ENCODE results near the gene ATP11A. TPM values are rescaled to one million over a fixed set of nuclear protein-coding genes. Genes with fewer than 3 reads are reported as not detected.
"Not testable (repeated sequence)": the region's sequence is repeated elsewhere in the genome, so short reads cannot be mapped to it uniquely, and the experiment has no call there.

The ATP11A gene
- total and polyA plus RNA-seq, 7 donors: 0.69 to 22.9 (median 9.6) TPM

- no peak overlapping the region for H3K4me3 ChIP-seq
- H3K27ac ChIP-seq: no peak overlapping the region
- DNase-seq: no peak
- H3K9me3 ChIP-seq: no peaks in the 10 kb centered on the region
- H3K27me3 ChIP-seq: no peaks in the 10 kb centered on the region
- TF ChIP-seq POLR2AphosphoS5 (IDR thresholded peaks at IDR 0.05) (no peak), EP300 (IDR thresholded peaks at IDR 0.05) (no peak), CTCF (IDR thresholded peaks at IDR 0.05) (no peak), POLR2A (IDR thresholded peaks at IDR 0.05) (no peak)
- intact Hi-C loops (cut with DNase I): no loop called here
- H3K4me1 ChIP-seq: peaks cover 0 to 11% (median 5%) of the 10 kb centered on the region in 4 donors
- no peaks in the 10 kb centered on the region for H3K36me3 ChIP-seq
- WGBS, 2 donors: 89 to 91% methylated on average over 20 of the region's 20 CpGs
Measured at GRCh38 chr13:112679932-112680677, 9.7 kb upstream of the ATP11A start.

- no peak overlapping the region for H3K4me3 ChIP-seq
- 93 to 94% methylated on average over 17 of the region's 17 CpGs for WGBS, 2 donors
- no peaks in the 10 kb centered on the region for H3K27me3 ChIP-seq
- H3K4me1 ChIP-seq: peaks cover 0 to 4% (median 0%) of the 10 kb centered on the region in 4 donors
- TF ChIP-seq EP300 (IDR thresholded peaks at IDR 0.05) (no peak), CTCF (IDR thresholded peaks at IDR 0.05) (no peak), POLR2A (IDR thresholded peaks at IDR 0.05) (no peak), POLR2AphosphoS5 (IDR thresholded peaks at IDR 0.05) (no peak)
- no peaks in the 10 kb centered on the region for H3K9me3 ChIP-seq
- no peaks in the 10 kb centered on the region for H3K36me3 ChIP-seq
- intact Hi-C loops (cut with DNase I): no loop called here
- DNase-seq: no peak
- H3K27ac ChIP-seq: no peak overlapping the region
Measured at GRCh38 chr13:112680741-112681360, 9.0 kb upstream of the ATP11A start.

DNA sequence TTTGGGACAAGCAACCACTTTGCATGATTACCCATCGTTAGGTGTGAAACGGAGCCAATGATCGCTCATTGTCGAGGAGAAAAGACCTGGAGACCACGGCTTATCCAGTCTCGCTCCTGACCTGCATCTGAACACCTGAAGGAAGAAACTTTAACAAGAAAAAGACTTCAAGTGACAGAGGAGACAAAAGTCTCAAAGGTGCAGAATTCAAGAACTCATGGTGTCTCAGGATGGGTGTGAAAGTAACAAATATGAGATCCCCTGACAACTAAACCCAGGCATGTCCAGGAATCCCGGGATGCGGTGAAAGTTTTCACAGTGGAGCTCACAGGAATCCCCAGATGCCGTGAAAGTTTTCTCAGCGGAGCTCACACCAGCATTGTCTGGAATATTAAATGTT lies 6.3 kb upstream of the ATP11A start:
- H3K4me1 ChIP-seq: no peaks in the 10 kb centered on the region
- no peak overlapping the region for H3K27ac ChIP-seq
- 94 to 95% methylated on average over 10 of the region's 10 CpGs for WGBS, 2 donors
- H3K9me3 ChIP-seq: no peaks in the 10 kb centered on the region
- H3K4me3 ChIP-seq: no peak overlapping the region
- TF ChIP-seq POLR2A (IDR thresholded peaks at IDR 0.05) (no peak), POLR2AphosphoS5 (IDR thresholded peaks at IDR 0.05) (no peak), CTCF (IDR thresholded peaks at IDR 0.05) (no peak), EP300 (IDR thresholded peaks at IDR 0.05) (no peak)
- H3K27me3 ChIP-seq: no peaks in the 10 kb centered on the region
- intact Hi-C loops (cut with DNase I): no loop called here
- no peaks in the 10 kb centered on the region for H3K36me3 ChIP-seq
- DNase-seq: no peak

DNA sequence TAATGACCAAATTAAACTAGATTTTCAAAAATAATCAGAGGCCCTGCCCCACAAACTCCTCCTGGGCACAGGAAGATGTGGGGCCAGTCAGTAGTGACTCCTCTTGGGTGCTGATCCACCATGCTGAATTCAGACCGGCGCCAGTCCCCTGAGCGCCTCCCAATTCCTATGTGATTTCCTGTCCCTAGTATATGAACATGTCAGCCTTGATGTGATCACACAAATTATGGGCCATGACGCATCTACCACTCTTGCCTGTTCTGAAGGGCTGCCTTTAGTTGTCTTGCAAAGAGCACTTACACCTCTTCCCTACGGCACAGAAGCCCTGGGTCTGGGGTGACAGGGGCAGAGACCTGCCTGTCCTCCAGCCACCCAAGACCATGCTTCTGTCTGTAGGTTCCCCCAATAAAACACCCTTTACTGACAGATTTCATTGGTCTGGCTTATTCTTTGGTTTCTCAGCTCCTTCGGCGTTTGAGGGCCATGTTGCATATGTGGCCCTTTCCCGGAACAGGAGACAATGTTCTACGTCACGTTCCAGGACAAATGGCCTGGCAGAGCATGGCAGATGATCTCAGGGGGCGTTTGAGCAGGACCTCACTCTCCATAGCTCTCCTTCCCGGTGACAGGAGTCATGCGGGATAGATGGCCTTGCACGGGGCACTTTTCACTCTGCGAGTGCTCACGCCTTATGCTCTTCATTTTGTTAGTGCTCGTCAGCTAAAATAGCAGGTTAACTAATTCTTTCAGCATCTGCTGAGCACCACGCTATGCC lies 5.6 kb upstream of the ATP11A start:
- TF ChIP-seq POLR2AphosphoS5 (IDR thresholded peaks at IDR 0.05): no peak
- no peak for TF ChIP-seq POLR2A (IDR thresholded peaks at IDR 0.05)
- TF ChIP-seq EP300 (IDR thresholded peaks at IDR 0.05): no peak
- no peak for TF ChIP-seq CTCF (IDR thresholded peaks at IDR 0.05)
- Histone ChIP-seq H3K27me3 (no peaks in the 10 kb centered on the region), H3K4me1 (peaks cover 0 to 6% (median 3%) of the 10 kb centered on the region in 4 donors)

DNA sequence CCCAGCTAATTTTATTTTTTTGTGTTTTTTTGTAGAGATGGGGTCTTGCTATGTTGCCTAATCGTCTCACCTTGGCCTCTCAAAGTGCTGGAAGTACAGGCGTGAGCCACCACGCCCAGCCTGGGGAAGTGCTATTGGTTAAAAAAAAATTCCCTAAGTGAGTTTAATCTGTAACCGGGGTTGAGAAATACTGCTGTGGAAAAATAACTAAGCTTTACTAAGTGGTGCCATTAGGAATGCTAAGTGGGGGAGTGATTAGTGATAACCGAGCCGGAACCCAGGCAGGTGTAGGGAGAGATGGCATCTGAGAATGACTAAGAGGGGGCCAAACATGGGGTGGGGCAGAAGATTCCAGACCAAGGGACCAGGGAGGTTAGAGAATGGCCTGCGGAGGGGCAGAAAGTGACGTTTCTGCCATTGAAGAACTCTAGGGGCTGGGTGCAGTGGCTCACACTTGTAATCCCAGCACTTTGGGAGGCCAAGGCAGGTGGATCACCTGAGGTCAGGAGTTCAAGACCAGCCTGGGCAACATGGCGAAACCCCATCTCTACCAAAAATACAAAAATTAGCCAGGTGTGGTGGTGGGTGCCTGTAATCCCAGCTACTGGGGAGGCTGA lies 4.5 kb upstream of the ATP11A start:
- not testable (repeated sequence) for H3K27ac ChIP-seq, H3K27me3 ChIP-seq, H3K9me3 ChIP-seq, H3K4me1 ChIP-seq, H3K36me3 ChIP-seq, DNase-seq, H3K4me3 ChIP-seq
- WGBS, 2 donors: 71 to 87% methylated on average over 9 of the region's 9 CpGs
- intact Hi-C loops (cut with DNase I): loop anchor here (5.0 kb wide), 1 partner anchor 98 kb away; the partner anchor contains the start of gene TUBGCP3

More for the DNA sequence above, 5.6 kb upstream of the ATP11A start:
- intact Hi-C loops (cut with DNase I): no loop called here
- H3K36me3 ChIP-seq: no peaks in the 10 kb centered on the region
- DNase-seq: no peak
- no peaks in the 10 kb centered on the region for H3K9me3 ChIP-seq
- 96% methylated on average over 18 of the region's 18 CpGs for WGBS, 2 donors
- no peak overlapping the region for H3K4me3 ChIP-seq
- H3K27ac ChIP-seq: no peak overlapping the region

Data from sigmoid colon (tissue), 7 donors.